RWPE1 (cell line): ENCODE results near the gene S100A10.

Experiments used
- CTCF ChIA-PET: fragments of 350-600 bp; sonication (Branson Sonifier 250); formaldehyde crosslinking; extraction: SDS; loops from one replicate; lab custom pipeline; 2021; lab: Yijun Ruan, JAX
- POLR2A ChIA-PET: fragments of 400-600 bp; formaldehyde crosslinking; extraction: SDS; loops from one replicate; lab custom pipeline; 2020; ENCODE audit warnings: antibody characterized with exemption; ENCODE audit not compliant: low non-redundant PET; lab: Yijun Ruan, JAX
- DNase-seq: peaks from one replicate; pipeline ENCODE4 v3.0.0; 2012; ENCODE audit warnings: low spot score
- H3K27ac ChIP-seq: fragments of 450-650 bp; 2 replicates; pipeline ENCODE4 v1.5.1; 2017
- TF ChIP-seq, protein P1 (sequence below): fragments of 450-650 bp; conservative IDR thresholded peaks from 2 replicates; pipeline ENCODE4 v1.5.1; 2017; ENCODE audit warnings: low read depth, mild to moderate bottlenecking

S100A10 gene

DNA sequence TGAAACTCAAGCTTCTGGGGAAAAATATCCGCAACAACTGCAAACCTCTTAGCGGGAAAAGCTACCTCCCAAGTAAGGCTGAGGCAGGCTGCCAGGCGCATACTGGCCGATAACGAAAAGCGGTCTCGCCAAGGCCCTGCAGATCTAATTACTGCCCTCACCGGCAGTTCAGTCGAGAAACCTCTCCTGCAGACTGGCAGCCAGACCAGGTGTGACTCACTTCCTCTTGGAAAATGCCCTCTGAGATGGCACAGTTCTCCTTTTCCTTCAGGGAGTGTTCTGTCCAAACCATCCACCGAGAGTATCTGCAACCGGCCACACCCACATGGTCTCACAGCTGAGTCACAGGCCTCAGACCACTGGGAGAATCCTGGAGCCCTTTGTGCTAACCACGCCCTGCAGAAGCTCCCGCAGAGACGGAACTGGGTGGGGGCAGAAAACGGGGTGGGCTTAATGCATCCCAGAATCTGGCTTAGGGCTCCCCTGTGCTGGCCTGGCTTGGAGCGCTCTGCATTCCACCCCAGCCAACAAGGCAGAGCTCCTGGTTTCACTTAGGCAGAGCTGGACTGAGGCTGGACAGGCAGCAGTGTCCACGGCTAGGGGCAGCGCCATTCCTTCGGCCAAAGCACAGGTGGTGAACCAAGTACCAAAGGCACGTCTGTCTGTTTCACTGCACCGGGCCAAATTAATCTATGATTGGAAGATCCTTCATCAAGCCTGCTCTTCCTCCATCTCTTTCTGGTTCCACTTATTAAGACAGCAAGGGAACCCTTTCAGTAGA is 1.2 kb downstream of the S100A10 start:
- CTCF ChIA-PET = interaction anchor here (0.5 to 1.9 kb wide), 7 partner anchors 10 to 167 kb away, joined by 3 to 7 read pairs (median 3); no protein-coding TSS in a partner anchor
- POLR2A ChIA-PET = interaction anchor here (0.6 to 1.2 kb wide), 4 partner anchors 9 to 1935 kb away, joined by 3 to 7 read pairs (median 4); no protein-coding TSS in a partner anchor
- DNase-seq = peak; percentile 91
- TF ChIP-seq, protein P1, sequence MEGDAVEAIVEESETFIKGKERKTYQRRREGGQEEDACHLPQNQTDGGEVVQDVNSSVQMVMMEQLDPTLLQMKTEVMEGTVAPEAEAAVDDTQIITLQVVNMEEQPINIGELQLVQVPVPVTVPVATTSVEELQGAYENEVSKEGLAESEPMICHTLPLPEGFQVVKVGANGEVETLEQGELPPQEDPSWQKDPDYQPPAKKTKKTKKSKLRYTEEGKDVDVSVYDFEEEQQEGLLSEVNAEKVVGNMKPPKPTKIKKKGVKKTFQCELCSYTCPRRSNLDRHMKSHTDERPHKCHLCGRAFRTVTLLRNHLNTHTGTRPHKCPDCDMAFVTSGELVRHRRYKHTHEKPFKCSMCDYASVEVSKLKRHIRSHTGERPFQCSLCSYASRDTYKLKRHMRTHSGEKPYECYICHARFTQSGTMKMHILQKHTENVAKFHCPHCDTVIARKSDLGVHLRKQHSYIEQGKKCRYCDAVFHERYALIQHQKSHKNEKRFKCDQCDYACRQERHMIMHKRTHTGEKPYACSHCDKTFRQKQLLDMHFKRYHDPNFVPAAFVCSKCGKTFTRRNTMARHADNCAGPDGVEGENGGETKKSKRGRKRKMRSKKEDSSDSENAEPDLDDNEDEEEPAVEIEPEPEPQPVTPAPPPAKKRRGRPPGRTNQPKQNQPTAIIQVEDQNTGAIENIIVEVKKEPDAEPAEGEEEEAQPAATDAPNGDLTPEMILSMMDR = no peak
- peak overlapping the region; percentile 100 for H3K27ac ChIP-seq

DNA sequence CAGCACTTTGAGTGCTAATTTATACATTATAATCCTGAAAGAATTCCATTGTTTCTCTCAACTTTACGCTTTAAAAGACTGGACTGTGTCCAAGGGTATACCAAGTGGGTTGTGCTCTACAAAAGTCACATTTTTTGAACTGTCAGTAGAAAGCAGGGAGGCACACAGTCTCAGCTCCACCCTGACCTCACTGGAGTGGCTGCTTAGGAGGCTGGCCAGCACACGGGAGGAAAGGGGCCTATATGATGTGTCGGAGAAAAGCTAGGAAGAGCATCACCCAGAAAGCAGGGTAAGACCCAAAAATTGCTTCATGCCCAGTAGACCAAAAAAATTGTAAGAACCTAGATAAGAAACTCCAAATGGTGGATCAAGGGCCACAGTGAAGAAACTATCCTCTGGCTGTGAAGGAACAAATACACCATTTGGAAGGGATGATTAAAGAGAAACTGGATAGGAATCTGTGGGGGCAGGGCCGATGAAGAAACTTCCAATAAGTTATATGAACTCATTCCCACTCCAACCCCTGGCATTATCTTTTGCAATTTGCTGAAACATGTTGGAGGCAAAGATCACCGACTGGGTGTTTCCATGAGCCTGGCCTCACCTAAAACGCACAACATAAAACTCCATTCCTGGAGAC is 1.9 kb downstream of the S100A10 start:
- TF ChIP-seq, protein P1 = no peak
- ChIA-PET CTCF (interaction anchor here (0.5 to 1.9 kb wide), 5 partner anchors 9 to 168 kb away, joined by 3 to 7 read pairs (median 3); no protein-coding TSS in a partner anchor), POLR2A (interaction anchor here (0.6 to 1.2 kb wide), 4 partner anchors 10 to 1936 kb away, joined by 3 to 7 read pairs (median 4); no protein-coding TSS in a partner anchor)
- no peak for DNase-seq
- H3K27ac ChIP-seq = peak overlapping the region; percentile 100

DNA sequence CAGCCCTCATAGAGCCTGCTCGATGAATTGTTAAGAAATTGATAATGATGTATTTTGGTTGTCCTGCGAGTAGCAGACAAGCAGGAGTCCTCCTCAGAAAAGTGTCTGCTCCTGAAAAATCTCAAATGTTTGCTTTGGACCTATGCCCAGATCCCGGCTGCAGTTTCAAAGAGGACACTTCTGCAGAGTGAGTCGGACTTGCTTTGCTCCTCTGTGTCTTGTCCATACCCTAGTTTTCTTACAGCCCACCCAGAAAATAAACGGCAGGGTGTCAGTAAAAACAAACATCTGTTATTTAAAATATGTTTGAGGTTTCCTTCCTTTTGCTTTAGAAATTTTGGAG is 2.8 kb downstream of the S100A10 start:
- CTCF ChIA-PET = no interaction called here
- DNase-seq = no peak
- TF ChIP-seq, protein P1 = no peak
- POLR2A ChIA-PET = no interaction called here
- H3K27ac ChIP-seq = peak overlapping the region; percentile 100

DNA sequence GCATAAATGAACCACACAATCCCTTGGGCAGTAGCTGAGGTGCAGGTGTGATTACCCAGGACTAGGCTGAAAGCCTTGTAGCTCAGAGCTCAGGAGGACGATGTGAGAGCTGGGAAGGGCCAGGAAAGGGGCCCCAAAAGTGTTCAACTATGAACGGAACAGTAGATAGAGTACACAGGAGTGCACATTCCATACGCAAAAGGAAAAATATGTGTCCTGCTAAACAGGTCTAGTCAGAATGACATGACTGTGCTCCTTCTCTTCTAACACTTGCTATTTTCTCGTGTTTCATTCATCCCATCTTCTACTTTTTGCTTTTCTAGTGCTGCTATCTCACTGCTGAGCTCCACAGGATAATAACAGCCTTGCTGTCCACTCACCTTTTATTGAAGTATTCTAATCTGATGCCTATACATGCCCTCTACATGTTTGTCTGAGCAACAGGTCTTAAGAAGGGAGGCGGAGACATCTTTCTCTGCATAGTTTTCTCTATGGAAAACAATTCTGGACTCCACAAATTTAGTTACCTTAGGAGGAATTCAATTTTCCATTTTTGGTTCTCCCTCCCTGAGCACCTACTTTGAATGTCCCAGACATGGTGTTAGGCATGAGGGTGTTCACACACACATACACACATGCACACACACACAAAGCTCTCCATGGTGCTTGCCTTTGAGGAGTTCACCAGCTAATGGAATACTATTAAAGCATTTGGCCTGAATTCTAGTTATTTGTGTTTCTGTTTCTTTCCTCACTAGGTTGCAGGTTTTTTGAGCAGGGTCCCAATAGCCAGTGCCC is 3.4 kb downstream of the S100A10 start:
- TF ChIP-seq, protein P1 = no peak
- no peak for DNase-seq
- CTCF ChIA-PET = interaction anchor here (0.9 to 1.3 kb wide), 3 partner anchors 13 to 57 kb away, joined by 3 to 4 read pairs (median 3); no protein-coding TSS in a partner anchor
- POLR2A ChIA-PET = interaction anchor here (0.9 kb wide), 1 partner anchor 10 kb away, joined by 3 read pairs; no protein-coding TSS in a partner anchor
- H3K27ac ChIP-seq = peak overlapping the region; percentile 100

DNA sequence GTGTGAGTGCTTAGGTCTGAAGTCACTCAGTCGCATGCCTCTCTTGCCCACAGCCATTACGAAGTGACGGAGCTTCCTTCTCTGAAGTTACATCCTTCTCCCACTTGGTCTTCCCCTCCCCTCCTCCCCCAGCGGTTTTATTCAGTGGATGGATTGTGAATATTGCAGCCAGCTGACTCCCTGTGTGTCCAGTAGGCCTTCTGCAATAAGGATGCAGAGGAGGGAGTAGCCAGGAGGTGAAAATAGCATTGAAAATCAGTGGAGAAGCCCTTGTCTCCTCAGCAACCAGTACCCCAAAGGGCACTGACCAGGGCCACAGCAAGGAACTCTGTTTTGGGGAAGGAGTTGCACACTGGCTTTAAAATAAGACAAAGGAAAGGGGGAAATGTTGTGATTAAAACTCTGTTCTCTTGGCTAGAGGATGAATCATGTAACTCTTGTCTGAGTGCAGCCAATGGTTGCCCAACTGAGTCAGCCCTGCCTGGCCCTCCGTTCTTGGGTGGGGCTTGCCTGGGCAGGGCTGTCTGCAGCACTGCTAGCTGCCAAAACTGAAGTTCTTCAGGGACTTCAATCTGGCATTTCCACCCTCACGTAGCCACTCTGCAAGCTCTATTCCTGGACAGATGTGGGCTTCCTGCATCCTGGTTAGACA is 4.3 kb downstream of the S100A10 start:
- peak overlapping the region; percentile 100 for H3K27ac ChIP-seq
- POLR2A ChIA-PET = interaction anchor here (0.9 kb wide), 1 partner anchor 11 kb away, joined by 3 read pairs; no protein-coding TSS in a partner anchor
- peak; percentile 79 for DNase-seq

More for the DNA sequence above, 4.3 kb downstream of the S100A10 start:
- CTCF ChIA-PET = interaction anchor here (0.9 to 1.3 kb wide), 4 partner anchors 12 to 56 kb away, joined by 3 to 4 read pairs (median 3); no protein-coding TSS in a partner anchor
- TF ChIP-seq, protein P1 = no peak
